ENCODE measurements around the gene MAP4K1.

The MAP4K1 gene

DNA sequence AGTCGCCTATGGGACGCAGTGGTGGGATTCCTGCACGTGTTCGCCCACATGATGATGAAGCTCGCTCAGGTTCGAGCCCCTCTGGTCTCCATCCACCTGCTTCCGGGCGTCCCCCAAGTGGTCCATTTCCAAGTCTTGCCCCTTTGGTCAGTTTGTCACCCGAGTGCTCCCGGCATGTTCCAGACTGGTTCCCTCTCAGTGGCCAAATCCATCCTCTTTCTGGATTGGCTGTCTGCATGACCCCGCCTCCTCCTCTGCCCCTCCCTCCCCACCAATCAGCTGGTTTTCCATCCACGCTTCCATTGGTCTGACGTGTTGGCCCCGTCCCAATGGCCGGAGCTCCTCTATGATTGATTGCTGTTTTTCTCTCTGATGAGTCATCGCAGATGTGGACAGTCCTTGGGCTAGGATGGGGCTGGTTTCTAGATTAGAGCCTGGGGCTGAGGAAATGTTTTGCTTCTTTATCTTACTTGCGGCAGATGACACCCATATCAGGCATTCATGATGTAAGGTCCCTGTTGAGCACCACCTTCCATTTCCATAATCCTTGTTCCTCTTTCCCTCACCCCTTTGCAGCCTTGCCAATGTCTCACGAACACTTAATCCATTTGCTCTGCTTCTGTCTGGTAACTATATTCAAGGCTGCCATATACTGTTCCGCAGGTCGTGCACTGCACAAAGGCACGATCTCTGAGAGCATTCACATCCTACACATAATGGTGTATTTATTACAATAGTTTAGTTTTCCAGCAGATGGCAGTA, 73.8 kb downstream of the MAP4K1 start:
- no peak for DNase-seq (ENCODE audit: low read depth in 3 of 3)

DNA sequence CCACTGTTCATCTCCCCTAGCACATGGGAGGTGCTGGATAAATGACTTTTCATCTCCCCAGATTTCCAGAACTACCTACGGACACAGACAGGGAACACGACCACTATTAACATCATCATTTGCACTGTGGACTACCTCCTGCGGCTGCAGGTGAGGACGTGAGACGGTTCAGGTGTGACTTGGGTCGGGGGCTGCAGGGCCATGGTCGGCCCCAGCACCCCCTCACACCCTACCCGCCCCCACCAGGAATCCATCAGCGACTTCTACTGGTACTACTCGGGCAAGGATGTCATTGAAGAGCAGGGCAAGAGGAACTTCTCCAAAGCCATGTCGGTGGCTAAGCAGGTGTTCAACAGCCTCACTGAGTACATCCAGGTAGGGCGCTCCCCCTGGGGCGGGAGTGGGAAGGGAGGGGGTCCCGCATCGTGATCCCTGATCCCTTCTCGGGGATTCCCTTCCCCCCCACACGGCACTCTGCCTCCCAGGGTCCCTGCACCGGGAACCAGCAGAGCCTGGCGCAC, 74.4 kb downstream of the MAP4K1 start:
- DNase-seq (ENCODE audit: low read depth in 3 of 3) = no peak

- DNase-seq (ENCODE audit: low read depth in 3 of 3) = no peak
Measured at GRCh38 chr19:38542040-38542439, 75.7 kb downstream of the MAP4K1 start.

- DNase-seq (ENCODE audit: low read depth in 3 of 3) = no peak
Measured at GRCh38 chr19:38539751-38540150, 78.0 kb downstream of the MAP4K1 start.

GRCh38 chr19:38538793-38539528, 78.8 kb downstream of the MAP4K1 start:
- DNase-seq (ENCODE audit: low read depth in 3 of 3) = no peak

GRCh38 chr19:38538386-38538785, 79.4 kb downstream of the MAP4K1 start:
- DNase-seq (ENCODE audit: low read depth in 3 of 3) = no peak
